Upper lobe of right lung (tissue), 1 donor: ENCODE measurements around the gene C17orf75. TPM values are rescaled to one million over a fixed set of nuclear protein-coding genes. Genes with fewer than 3 reads are reported as not detected.
A peak's percentile ranks its signal among the peaks of the same experiment; 100 is the strongest.

Experiments
- ATAC-seq: fragments of 200-7000 bp; cut with Tn5 transposase; one replicate; pipeline ENCODE4 v1.9.1; 2020; ENCODE audit warnings: mild to moderate bottlenecking, moderate library complexity
- DNase-seq: peaks from one replicate; pipeline ENCODE4 v3.0.0-alpha.2; 2020
- H3K27ac ChIP-seq: fragments of 200-600 bp; one replicate; pipeline ENCODE4 v1.8.0; 2022
- H3K27me3 ChIP-seq: fragments of 200-600 bp; one replicate; pipeline ENCODE4 v1.8.0; 2022; ENCODE audit warnings: mild to moderate bottlenecking
- H3K36me3 ChIP-seq: fragments of 200-600 bp; one replicate; pipeline ENCODE4 v1.8.0; 2022
- H3K4me1 ChIP-seq: fragments of 200-600 bp; one replicate; pipeline ENCODE4 v1.8.0; 2022
- H3K4me3 ChIP-seq: fragments of 200-600 bp; one replicate; pipeline ENCODE4 v1.8.0; 2022; ENCODE audit warnings: mild to moderate bottlenecking
- H3K9me3 ChIP-seq: fragments of 200-600 bp; one replicate; pipeline ENCODE4 v1.8.0; 2022
- intact Hi-C: fragments of 100-400 bp; cut with DNase I; formaldehyde crosslinking; loops from one replicate; pipeline ENCODE4 v1.11.0; 2022
- total RNA-seq: library from RNA; stranded (reverse); fragmentation: NEBNext Ultra II Directional; extraction: Animal tissue kit (Norgen Biotek cat#: 25700); gene quantifications from one replicate; pipeline ENCODE4 v1.2.1, GENCODE V29; 2021
- TF ChIP-seq, protein P1 (sequence below): fragments of 200-600 bp; IDR thresholded peaks from one replicate; pipeline ENCODE4 v1.8.0; 2022; ENCODE audit warnings: antibody characterized with exemption
- donor health status: DM: no; HTN: yes; CAD: no; lungs with severe emphysema.

The C17orf75 gene
- total RNA-seq, 1 donor from 2014 or later, result 14.2 TPM

DNA sequence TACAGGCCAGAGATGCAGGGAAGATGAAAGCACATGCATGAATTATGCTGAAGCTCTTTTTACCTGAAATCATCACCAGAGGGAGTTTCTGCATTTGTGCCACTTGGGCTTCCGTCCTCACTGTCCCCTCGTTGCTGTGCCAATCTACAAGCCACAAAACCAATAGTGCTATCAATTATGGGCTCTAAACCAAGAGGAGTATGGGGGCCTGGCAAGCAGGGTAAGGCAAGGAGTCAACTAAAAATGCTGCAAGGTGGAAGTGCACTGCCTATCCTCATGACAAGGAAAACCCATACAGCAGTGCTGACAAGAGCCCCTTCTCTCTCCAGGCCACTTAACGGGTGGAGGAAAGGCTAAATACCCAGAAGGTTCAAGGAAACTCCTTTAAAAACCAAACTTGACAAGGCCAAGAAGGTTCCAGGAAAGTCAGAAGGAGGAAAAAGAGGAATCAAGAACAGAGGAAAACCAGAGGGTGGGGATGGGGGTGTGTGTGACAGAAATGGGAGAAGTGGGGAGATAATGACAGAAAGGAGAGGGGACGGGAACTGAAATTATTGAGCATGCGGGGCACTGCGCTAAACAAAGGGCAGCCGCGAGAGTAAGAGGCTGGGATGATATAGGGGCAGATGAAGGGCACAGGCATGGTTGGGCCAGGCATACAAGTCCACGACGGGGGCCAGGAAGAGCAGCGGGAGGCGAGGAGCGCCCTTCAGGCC is 674 bp downstream of the C17orf75 start:
- Histone ChIP-seq H3K9me3 (no peaks in the 10 kb centered on the region), H3K4me1 (peaks cover 15% of the 10 kb centered on the region), H3K36me3 (peaks cover 33% of the 10 kb centered on the region), H3K27me3 (no peaks in the 10 kb centered on the region), H3K4me3 (peak overlapping the region; percentile 71), H3K27ac (peak overlapping the region; percentile 77)
- no peak for DNase-seq
- peak; percentile 5 for ATAC-seq
- TF ChIP-seq, protein P1, sequence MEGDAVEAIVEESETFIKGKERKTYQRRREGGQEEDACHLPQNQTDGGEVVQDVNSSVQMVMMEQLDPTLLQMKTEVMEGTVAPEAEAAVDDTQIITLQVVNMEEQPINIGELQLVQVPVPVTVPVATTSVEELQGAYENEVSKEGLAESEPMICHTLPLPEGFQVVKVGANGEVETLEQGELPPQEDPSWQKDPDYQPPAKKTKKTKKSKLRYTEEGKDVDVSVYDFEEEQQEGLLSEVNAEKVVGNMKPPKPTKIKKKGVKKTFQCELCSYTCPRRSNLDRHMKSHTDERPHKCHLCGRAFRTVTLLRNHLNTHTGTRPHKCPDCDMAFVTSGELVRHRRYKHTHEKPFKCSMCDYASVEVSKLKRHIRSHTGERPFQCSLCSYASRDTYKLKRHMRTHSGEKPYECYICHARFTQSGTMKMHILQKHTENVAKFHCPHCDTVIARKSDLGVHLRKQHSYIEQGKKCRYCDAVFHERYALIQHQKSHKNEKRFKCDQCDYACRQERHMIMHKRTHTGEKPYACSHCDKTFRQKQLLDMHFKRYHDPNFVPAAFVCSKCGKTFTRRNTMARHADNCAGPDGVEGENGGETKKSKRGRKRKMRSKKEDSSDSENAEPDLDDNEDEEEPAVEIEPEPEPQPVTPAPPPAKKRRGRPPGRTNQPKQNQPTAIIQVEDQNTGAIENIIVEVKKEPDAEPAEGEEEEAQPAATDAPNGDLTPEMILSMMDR, result no peak
- intact Hi-C loops, result no loop called here

DNA sequence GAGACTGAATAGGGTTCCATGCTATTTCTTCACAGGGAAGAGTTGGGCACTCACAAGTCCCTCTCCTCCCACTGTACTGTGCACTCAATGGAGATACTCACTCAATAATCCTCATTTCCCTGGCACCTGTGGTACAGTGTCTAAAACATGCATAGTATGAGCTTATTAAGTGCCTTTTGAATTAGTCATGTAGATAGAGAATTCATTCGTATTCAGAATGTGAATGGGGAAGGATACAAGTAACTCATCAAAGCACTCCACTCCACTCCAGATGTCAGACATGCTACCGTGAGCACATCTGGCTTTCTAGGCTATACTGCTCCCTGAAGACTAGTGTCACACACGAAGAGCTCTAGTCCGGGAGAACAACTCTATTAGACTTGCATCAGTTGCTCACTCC is 6.3 kb downstream of the C17orf75 start:
- peaks cover 54% of the 10 kb centered on the region for H3K36me3 ChIP-seq
- TF ChIP-seq, protein P1, result no peak
- H3K27ac ChIP-seq, result no peak overlapping the region
- peaks cover 3% of the 10 kb centered on the region for H3K4me1 ChIP-seq
- ATAC-seq (no peak), DNase-seq (no peak)
- H3K4me3 ChIP-seq, result no peak overlapping the region
- H3K9me3 ChIP-seq, result no peaks in the 10 kb centered on the region
- H3K27me3 ChIP-seq, result no peaks in the 10 kb centered on the region
- intact Hi-C loops, result no loop called here

DNA sequence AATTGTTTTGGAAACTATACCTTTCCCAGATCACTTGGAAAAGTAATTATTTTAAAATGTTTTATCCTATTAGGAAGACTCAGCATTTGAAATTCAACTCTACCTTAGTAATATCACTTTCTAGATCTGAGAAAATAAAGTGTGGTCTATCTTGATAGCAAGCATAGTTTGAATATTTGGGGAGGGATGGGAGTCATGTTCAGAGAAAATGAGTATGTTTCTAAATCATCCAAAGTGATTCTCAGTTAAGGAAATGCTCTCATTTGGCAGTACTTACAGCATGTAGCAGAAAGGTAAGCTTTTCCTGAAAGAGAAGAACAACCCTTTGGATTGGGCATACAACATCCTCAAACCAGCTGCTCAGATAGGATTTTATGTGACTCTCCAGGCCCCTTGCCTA is 6.9 kb downstream of the C17orf75 start:
- DNase-seq, result no peak
- no peak for ATAC-seq
- Histone ChIP-seq H3K36me3 (peaks cover 54% of the 10 kb centered on the region), H3K27me3 (no peaks in the 10 kb centered on the region), H3K27ac (no peak overlapping the region), H3K4me3 (no peak overlapping the region), H3K9me3 (no peaks in the 10 kb centered on the region), H3K4me1 (peaks cover 3% of the 10 kb centered on the region)
- intact Hi-C loops, result no loop called here
- TF ChIP-seq, protein P1, result no peak

DNA sequence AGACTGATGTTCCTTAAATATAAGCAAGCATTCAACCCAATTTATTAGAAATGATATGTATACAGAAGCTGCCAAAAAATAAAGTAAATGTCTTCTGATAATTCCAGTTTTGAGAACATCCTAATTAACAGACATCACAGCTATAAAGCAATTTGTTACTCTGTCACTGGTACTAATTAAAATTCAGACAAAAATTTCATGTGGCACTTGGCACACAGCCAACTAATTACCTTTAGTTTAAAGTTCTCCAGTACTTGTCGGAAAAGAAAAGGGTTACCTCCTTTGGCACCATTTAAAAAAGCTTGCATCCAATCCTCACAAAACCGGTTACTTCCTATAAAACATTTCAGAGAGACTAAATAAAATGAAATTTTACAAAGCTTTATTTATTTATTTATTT is 8.8 kb downstream of the C17orf75 start:
- intact Hi-C loops, result no loop called here
- Histone ChIP-seq H3K4me3 (no peak overlapping the region), H3K27me3 (no peaks in the 10 kb centered on the region), H3K36me3 (peaks cover 38% of the 10 kb centered on the region), H3K9me3 (no peaks in the 10 kb centered on the region), H3K27ac (no peak overlapping the region), H3K4me1 (peaks cover 3% of the 10 kb centered on the region)
- ATAC-seq, result no peak
- DNase-seq, result no peak
- TF ChIP-seq, protein P1, result no peak

DNA sequence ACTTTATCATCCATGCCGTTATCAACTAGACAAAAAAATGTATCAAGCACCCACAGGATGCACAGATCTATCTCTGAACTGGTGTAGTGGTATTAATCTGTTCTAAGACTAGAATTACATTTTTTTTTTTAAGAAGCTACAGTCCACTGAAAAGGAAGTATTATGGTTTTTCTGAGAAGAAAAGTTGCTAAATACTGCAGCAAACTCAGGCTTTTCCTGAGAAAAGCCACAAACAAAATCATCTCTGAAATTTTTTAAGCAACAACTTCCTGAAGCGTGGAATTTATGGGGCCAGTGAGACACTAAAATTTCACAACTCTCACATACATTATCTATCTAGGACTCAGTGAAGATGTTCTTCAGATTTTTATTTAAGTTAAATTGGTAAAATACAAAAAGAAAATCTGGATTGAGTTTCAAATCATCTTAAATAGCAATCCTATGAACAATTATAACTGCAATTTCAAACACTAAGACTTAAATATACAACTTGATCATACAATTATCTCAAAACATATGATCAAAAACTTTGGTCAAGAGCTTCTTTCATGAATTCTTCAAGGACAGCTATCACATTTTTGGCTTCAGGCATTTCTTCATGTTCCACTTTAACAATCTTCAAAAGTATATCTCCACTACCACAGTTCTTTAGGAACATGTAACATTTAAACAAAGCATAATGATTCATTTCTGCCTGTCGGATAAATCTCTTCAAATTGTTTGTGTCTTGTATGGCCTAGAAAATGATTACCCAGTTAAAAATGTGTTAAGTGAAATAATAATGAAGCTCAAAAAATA is 10.5 kb downstream of the C17orf75 start:
- H3K36me3 ChIP-seq, result peaks cover 21% of the 10 kb centered on the region
- no peak overlapping the region for H3K27ac ChIP-seq
- intact Hi-C loops, result no loop called here
- H3K27me3 ChIP-seq, result no peaks in the 10 kb centered on the region
- DNase-seq, result no peak
- H3K9me3 ChIP-seq, result no peaks in the 10 kb centered on the region
- peaks cover 3% of the 10 kb centered on the region for H3K4me1 ChIP-seq
- no peak overlapping the region for H3K4me3 ChIP-seq
- TF ChIP-seq, protein P1, result no peak
- peak; percentile 37 for ATAC-seq
